ENCODE results near the gene RUBCNL.

DNA sequence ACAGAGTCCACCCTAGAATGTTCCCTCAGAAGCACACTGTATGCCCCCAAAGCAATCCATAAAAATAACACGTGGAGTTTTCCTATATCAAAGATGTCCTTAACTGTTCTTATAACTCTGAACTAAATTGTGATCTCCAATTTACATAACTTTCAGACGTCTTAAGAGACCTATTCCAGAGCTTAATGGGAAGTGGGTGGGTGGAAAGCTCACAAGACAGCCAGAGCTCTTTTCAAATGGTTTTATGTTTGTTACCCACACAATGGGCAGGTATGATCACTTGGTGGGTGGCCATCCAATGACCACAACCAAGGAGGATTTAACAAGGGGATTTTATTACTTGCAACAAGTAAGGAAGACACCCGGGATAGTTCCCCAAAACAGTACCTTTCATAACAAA lies 93.6 kb downstream of the RUBCNL start:
- TF ChIP-seq, protein P1, sequence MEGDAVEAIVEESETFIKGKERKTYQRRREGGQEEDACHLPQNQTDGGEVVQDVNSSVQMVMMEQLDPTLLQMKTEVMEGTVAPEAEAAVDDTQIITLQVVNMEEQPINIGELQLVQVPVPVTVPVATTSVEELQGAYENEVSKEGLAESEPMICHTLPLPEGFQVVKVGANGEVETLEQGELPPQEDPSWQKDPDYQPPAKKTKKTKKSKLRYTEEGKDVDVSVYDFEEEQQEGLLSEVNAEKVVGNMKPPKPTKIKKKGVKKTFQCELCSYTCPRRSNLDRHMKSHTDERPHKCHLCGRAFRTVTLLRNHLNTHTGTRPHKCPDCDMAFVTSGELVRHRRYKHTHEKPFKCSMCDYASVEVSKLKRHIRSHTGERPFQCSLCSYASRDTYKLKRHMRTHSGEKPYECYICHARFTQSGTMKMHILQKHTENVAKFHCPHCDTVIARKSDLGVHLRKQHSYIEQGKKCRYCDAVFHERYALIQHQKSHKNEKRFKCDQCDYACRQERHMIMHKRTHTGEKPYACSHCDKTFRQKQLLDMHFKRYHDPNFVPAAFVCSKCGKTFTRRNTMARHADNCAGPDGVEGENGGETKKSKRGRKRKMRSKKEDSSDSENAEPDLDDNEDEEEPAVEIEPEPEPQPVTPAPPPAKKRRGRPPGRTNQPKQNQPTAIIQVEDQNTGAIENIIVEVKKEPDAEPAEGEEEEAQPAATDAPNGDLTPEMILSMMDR (IDR thresholded peaks at IDR 0.05): no peak
- TF ChIP-seq POLR2A (IDR thresholded peaks at IDR 0.05) (no peak), EP300 (IDR thresholded peaks at IDR 0.05) (no peak), POLR2AphosphoS5 (IDR thresholded peaks at IDR 0.05) (no peak)
